IPS-18c (cell line): Measurements from ENCODE around the gene FGFR2.

Experiments
- H3K4me3 ChIP-seq: 2 replicates; pipeline ENCODE4 v1.7.0; 2013; ENCODE audit warnings: low read depth, mild to moderate bottlenecking, low read length, moderate library complexity; ENCODE audit not compliant: insufficient read depth
- H3K9me3 ChIP-seq: one replicate; pipeline ENCODE4 v1.6.1; 2013; ENCODE audit warnings: mild to moderate bottlenecking, low read length, moderate library complexity; ENCODE audit not compliant: control insufficient read depth, insufficient read depth

FGFR2 gene

DNA sequence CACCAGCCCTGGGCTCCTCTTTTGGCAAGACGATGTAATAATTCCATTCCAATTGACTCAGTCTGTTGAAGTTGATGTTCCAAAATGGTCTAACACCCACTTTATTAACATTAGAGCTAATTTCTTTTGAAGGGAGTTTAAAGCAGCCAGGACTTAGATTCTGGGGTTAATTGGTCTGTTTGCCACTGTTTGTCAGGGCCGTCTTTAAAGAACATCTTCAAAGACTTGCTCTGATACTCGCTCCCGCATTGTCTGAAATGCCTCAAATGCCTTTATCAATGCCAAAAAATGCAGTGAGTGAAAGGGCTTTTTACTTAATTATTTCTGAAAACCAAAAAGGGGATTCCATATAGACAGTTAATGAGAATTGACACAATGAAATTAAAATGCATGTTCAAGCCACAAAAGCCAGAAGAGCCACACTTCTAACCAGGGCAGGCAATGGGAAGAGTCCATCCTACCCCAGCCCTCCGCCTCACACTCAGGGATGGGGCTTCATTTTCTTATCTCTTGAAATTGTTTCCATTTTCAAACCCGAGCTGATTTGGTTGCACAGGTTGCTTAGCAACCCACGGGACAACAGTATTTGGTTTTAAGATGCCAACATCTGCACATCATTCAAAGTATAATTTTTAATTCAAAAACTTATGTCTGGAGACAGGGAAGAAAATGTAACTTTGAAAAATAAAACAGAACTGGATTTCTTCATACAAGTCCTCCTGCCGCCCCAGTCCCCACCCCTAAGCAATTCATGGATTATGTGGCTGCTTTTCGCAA lies 163.0 kb downstream of the FGFR2 start:
- no peak overlapping the region for H3K4me3 ChIP-seq
- no peaks in the 10 kb centered on the region for H3K9me3 ChIP-seq

DNA sequence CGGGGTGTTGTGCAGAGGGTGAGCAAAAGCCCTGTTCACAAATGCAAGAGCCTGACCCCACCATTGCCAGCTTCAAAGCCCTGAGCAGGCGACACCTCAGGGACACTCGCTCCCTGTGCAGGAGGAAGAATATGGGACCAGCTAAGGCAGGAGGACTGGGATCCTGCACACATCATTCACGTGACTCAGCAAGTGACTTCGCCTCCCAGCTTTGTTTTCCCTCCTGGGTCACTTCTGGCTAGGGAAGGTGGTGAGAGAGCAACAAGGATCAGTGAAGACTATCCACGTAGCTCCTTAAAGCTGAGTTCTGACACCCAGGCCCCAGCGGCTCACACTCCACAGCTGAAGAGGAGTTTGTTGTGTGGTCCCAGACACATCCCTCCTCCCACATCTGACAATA lies 164.3 kb downstream of the FGFR2 start:
- Histone ChIP-seq H3K4me3 (no peak overlapping the region), H3K9me3 (no peaks in the 10 kb centered on the region)

DNA sequence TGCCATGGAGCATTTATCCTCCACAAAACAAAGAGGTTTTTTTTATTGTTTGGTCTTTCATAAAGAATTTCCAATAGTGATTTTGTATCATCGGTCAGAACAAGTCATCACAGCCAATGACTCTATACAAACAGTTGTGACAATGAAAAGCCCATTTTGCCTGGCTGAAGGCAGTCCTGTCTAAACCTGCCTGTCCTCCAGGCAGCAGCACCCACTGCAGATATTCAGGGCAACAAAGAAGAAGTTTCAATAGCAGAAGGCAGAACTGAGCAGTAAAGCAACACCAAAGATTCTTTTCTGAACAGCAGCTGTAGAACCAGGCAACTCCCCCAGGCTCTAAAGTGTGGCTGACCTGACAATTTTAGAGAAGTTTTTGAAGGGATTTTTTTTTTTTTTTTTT lies 169.4 kb downstream of the FGFR2 start:
- no peaks in the 10 kb centered on the region for H3K9me3 ChIP-seq
- H3K4me3 ChIP-seq, result no peak overlapping the region
